HEK293T (cell line): ENCODE data around the gene TMEM229B.

ENCODE experiments used
- ARNT ChIP-seq: fragments of 450-650 bp; IDR thresholded peaks from 2 replicates; pipeline ENCODE4 v1.6.1; 2017; ENCODE audit warnings: mild to moderate bottlenecking
- BHLHE40 ChIP-seq: fragments of 450-650 bp; IDR thresholded peaks from 2 replicates; pipeline ENCODE4 v1.6.1; 2016; ENCODE audit warnings: mild to moderate bottlenecking, moderate library complexity, borderline replicate concordance
- CTBP1 ChIP-seq: fragments of 450-650 bp; IDR thresholded peaks from 2 replicates; pipeline ENCODE4 v1.6.1; 2016; ENCODE audit warnings: borderline replicate concordance
- ELF4 ChIP-seq: fragments of 450-650 bp; IDR thresholded peaks from 2 replicates; pipeline ENCODE4 v1.6.1; 2017; ENCODE audit warnings: antibody characterized with exemption
- FOXA1 ChIP-seq: fragments of 450-650 bp; IDR thresholded peaks from 2 replicates; pipeline ENCODE4 v1.6.1; 2016; ENCODE audit warnings: mild to moderate bottlenecking
- FOXK2 ChIP-seq: fragments of 450-650 bp; IDR thresholded peaks from 2 replicates; pipeline ENCODE4 v1.6.1; 2016; ENCODE audit warnings: mild to moderate bottlenecking
- FOXM1 ChIP-seq: fragments of 450-650 bp; IDR thresholded peaks from 2 replicates; pipeline ENCODE4 v1.6.1; 2017; ENCODE audit warnings: mild to moderate bottlenecking, borderline replicate concordance
- HDGF ChIP-seq: fragments of 450-650 bp; IDR thresholded peaks from 2 replicates; pipeline ENCODE4 v1.6.1; 2017; ENCODE audit warnings: antibody characterized with exemption, borderline replicate concordance
- NFRKB ChIP-seq: fragments of 450-650 bp; IDR thresholded peaks from 2 replicates; pipeline ENCODE4 v1.6.1; 2016; ENCODE audit warnings: mild to moderate bottlenecking, moderate library complexity
- PKNOX1 ChIP-seq: fragments of 450-650 bp; IDR thresholded peaks from 2 replicates; pipeline ENCODE4 v1.6.1; 2016
- SP1 ChIP-seq: fragments of 450-650 bp; IDR thresholded peaks from 2 replicates; pipeline ENCODE4 v1.6.1; 2017
- SUZ12 ChIP-seq: fragments of 450-650 bp; IDR thresholded peaks from 2 replicates; pipeline ENCODE4 v1.6.1; 2016; ENCODE audit warnings: mild to moderate bottlenecking
- TARDBP ChIP-seq: fragments of 450-650 bp; IDR thresholded peaks from 2 replicates; pipeline ENCODE4 v1.6.1; 2016
- ZNF384 ChIP-seq: fragments of 450-650 bp; IDR thresholded peaks from 2 replicates; pipeline ENCODE4 v1.6.1; 2016

GRCh38 chr14:67446371-67447032 is 42.0 kb downstream of the TMEM229B start:
- TF ChIP-seq FOXM1 (no peak), BHLHE40 (no peak), NFRKB (no peak), TARDBP (no peak), ELF4 (no peak), SUZ12 (no peak), ZNF384 (no peak), FOXA1 (no peak), ARNT (no peak), PKNOX1 (no peak), SP1 (no peak), FOXK2 (no peak), CTBP1 (no peak), HDGF (no peak)
